Sigmoid colon (tissue), 7 donors: ENCODE measurements around the gene VEGFA. TPM values are rescaled to one million over a fixed set of nuclear protein-coding genes. Genes with fewer than 3 reads are reported as not detected.

Source experiments
- DNase-seq: peaks from one replicate; pipeline ENCODE4 v3.0.0-alpha.2; 2019
- H3K27ac ChIP-seq, 4 donors: fragments of 200-600 bp; sonication (generic); one replicate each; pipeline ENCODE4 v1.5.1; 2016 to 2019; ENCODE audit warnings: mild to moderate bottlenecking in 1 of 4
- H3K27me3 ChIP-seq, 3 donors: fragments of 200-600 bp; sonication (generic); one replicate each; pipeline ENCODE4 v1.5.1; 2019; ENCODE audit warnings: mild to moderate bottlenecking in 1 of 3
- H3K36me3 ChIP-seq, 4 donors: fragments of 200-600 bp; sonication (generic); one replicate each; pipeline ENCODE4 v1.5.1; 2016 to 2019
- H3K4me1 ChIP-seq, 4 donors: fragments of 200-600 bp; sonication (generic); one replicate each; pipeline ENCODE4 v1.5.1; 2017 to 2019
- H3K4me3 ChIP-seq, 4 donors: fragments of 200-600 bp; sonication (generic); one replicate each; pipeline ENCODE4 v1.5.1; 2017 to 2019; ENCODE audit warnings: mild to moderate bottlenecking in 2 of 4, moderate library complexity in 1 of 4
- H3K9me3 ChIP-seq, 4 donors: fragments of 200-600 bp in 3 of 4; sonication (generic) in 3 of 4; one replicate each; pipeline versions ENCODE4 v1.5.1 to v1.6.1; 2013 to 2019
- CTCF ChIP-seq, 4 experiments: fragments of 450-650 bp in 3 of 4; fragments of 200-600 bp in 1 of 4; IDR thresholded peaks; one replicate each; pipeline ENCODE4 v1.5.1; 2016 to 2019; ENCODE audit warnings: antibody characterized with exemption in 4 of 4, mild to moderate bottlenecking in 3 of 4, moderate library complexity in 2 of 4
- EP300 ChIP-seq, 4 donors: sonication (generic); formaldehyde crosslinking; IDR thresholded peaks; one replicate each; pipeline ENCODE4 v1.6.1; 2017; ENCODE audit warnings: antibody characterized with exemption in 4 of 4
- POLR2A ChIP-seq, 2 donors: fragments of 450-650 bp; IDR thresholded peaks; one replicate each; pipeline ENCODE4 v1.6.1; 2016; ENCODE audit warnings: antibody characterized with exemption in 2 of 2, mild to moderate bottlenecking in 2 of 2, moderate library complexity in 2 of 2
- POLR2AphosphoS5 ChIP-seq, 4 donors: sonication (generic); formaldehyde crosslinking; IDR thresholded peaks; one replicate each; pipeline ENCODE4 v1.6.1; 2017; ENCODE audit warnings: antibody characterized with exemption in 4 of 4
- WGBS, 2 donors: extraction: QIAGEN DNeasy Blood & Tissue Kit; methylation state at CpG; one replicate each; pipeline ENCODE4 v1.1.7; 2013; 5-methylcytosine and 5-hydroxymethylcytosine counted together
- intact Hi-C: fragments of 100-400 bp; cut with DNase I; formaldehyde crosslinking; loops from one replicate; pipeline ENCODE4 v1.15.1; 2023
- polyA plus RNA-seq, 3 donors: library from polyadenylated mRNA; stranded (reverse); fragments of 200-250 nt; gene quantifications; one replicate each; pipeline ENCODE4 v1.2.3, GENCODE V29; 2013
- total RNA-seq, 4 donors: library from RNA; depleted of rRNA; stranded (reverse); fragments of >200 nt; gene quantifications; one replicate each; pipeline ENCODE4 v1.1.0, GENCODE V29; 2016
- donor health status: healthy with polysubstance abuse.
- donor health status: Bipolar disorder and iron deficiency.
- donor health status: healthy.

VEGFA gene
- total and polyA plus RNA-seq, 7 donors = 11.1 to 111 (median 34.2) TPM

GRCh38 chr6:43758617-43759050, 11.4 kb upstream of the VEGFA start:
- no peak for TF ChIP-seq EP300 (IDR thresholded peaks at IDR 0.05)
- no peak for TF ChIP-seq POLR2AphosphoS5 (IDR thresholded peaks at IDR 0.05)
- peak in 3 of 4 experiments; percentile 31 to 51 (median 35) for TF ChIP-seq CTCF (IDR thresholded peaks at IDR 0.05)
- H3K4me3 ChIP-seq = no peak overlapping the region
- intact Hi-C loops = no loop called here
- H3K4me1 ChIP-seq = no peaks in the 10 kb centered on the region
- H3K9me3 ChIP-seq = no peaks in the 10 kb centered on the region
- 63 to 64% methylated on average over 9 of the region's 9 CpGs for WGBS, 2 donors
- no peak overlapping the region for H3K27ac ChIP-seq
- peak; percentile 63 for DNase-seq
- H3K27me3 ChIP-seq = no peaks in the 10 kb centered on the region
- H3K36me3 ChIP-seq = no peaks in the 10 kb centered on the region

GRCh38 chr6:43759136-43759906, 10.7 kb upstream of the VEGFA start:
- Histone ChIP-seq H3K27me3 (no peaks in the 10 kb centered on the region), H3K36me3 (no peaks in the 10 kb centered on the region), H3K4me3 (no peak overlapping the region), H3K27ac (no peak overlapping the region), H3K9me3 (no peaks in the 10 kb centered on the region), H3K4me1 (no peaks in the 10 kb centered on the region)
- WGBS, 2 donors = 62 to 66% methylated on average over 7 of the region's 7 CpGs
- peak; percentile 42 for DNase-seq
- intact Hi-C loops = no loop called here
- TF ChIP-seq POLR2A (IDR thresholded peaks at IDR 0.05) (no peak), CTCF (IDR thresholded peaks at IDR 0.05) (no peak), POLR2AphosphoS5 (IDR thresholded peaks at IDR 0.05) (no peak), EP300 (IDR thresholded peaks at IDR 0.05) (no peak)

- Histone ChIP-seq H3K36me3 (no peaks in the 10 kb centered on the region), H3K4me3 (no peak overlapping the region), H3K27me3 (no peaks in the 10 kb centered on the region), H3K9me3 (no peaks in the 10 kb centered on the region), H3K4me1 (no peaks in the 10 kb centered on the region), H3K27ac (no peak overlapping the region)
- WGBS, 2 donors = 87 to 89% methylated on average over 4 of the region's 4 CpGs
- no peak for TF ChIP-seq CTCF (IDR thresholded peaks at IDR 0.05)
- intact Hi-C loops = no loop called here
- DNase-seq = no peak
Measured at GRCh38 chr6:43759907-43760206, 10.2 kb upstream of the VEGFA start.

GRCh38 chr6:43760210-43761168, 9.5 kb upstream of the VEGFA start:
- intact Hi-C loops = no loop called here
- Histone ChIP-seq H3K27ac (no peak overlapping the region), H3K4me3 (no peak overlapping the region), H3K4me1 (no peaks in the 10 kb centered on the region), H3K27me3 (no peaks in the 10 kb centered on the region), H3K9me3 (no peaks in the 10 kb centered on the region), H3K36me3 (no peaks in the 10 kb centered on the region)
- no peak for TF ChIP-seq CTCF (IDR thresholded peaks at IDR 0.05)
- no peak for TF ChIP-seq POLR2AphosphoS5 (IDR thresholded peaks at IDR 0.05)
- TF ChIP-seq EP300 (IDR thresholded peaks at IDR 0.05) = no peak
- no peak for TF ChIP-seq POLR2A (IDR thresholded peaks at IDR 0.05)
- 74 to 76% methylated on average over 15 of the region's 15 CpGs for WGBS, 2 donors
- DNase-seq = peak; percentile 36
